Measurements from ENCODE around the gene MYO9B. TPM values are rescaled to one million over a fixed set of nuclear protein-coding genes. Genes with fewer than 3 reads are reported as not detected.

The MYO9B gene
- total RNA-seq, 1 experiment from 2014 or later, result 74.6 TPM

DNA sequence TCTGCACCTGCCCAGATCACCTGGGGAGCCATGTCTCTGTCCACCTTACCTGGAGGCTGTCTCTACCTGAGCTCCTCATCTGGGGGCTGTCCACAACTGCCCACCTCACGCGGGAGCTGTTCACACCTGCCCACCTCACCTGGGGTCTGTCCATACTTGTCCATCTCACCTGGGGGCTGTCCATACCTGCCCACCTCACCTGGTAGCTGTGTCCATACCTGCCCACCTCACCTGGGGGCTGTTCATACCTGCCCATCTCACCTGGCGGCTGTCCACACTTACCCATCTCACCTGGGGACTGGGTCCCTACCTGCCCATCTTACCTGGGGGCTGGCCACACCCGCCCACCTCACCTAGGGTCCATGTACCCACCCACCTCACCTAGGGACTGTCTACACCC, 38.9 kb upstream of the MYO9B start:
- Histone ChIP-seq H4K20me1 (ENCODE audit: insufficient read depth) (no peaks in the 10 kb centered on the region), H3K9me3 (ENCODE audit: control insufficient read depth in 1 of 2, insufficient read depth in 1 of 2, low read depth in 1 of 2, low read length in 2 of 2) (no peaks in the 10 kb centered on the region), H3K27me3 (ENCODE audit: insufficient read depth, low read length) (no peaks in the 10 kb centered on the region), H3K4me1 (ENCODE audit: control insufficient read depth in 1 of 2, insufficient read depth in 2 of 2, low read length in 2 of 2) (no peaks in the 10 kb centered on the region), H3K4me2 (ENCODE audit: low read length) (no peak overlapping the region), H3K9me2 (ENCODE audit: insufficient read depth) (no peaks in the 10 kb centered on the region), H3K4me3 (replicated peaks in 1 of 2; ENCODE audit: low read depth in 1 of 2, low read length in 2 of 2) (no peak overlapping the region), H3K27ac (ENCODE audit: low read depth, low read length) (no peak overlapping the region), H3K9ac (ENCODE audit: low read length) (no peak overlapping the region), H2AFZ (ENCODE audit: low read depth, low read length, poor library complexity, severe bottlenecking) (no peak overlapping the region), H3K79me2 (ENCODE audit: insufficient read depth, low read length) (no peaks in the 10 kb centered on the region), H3K36me3 (ENCODE audit: control insufficient read depth in 1 of 2, insufficient read depth in 2 of 2, low read length in 2 of 2) (no peaks in the 10 kb centered on the region)
- DNase-seq (ENCODE audit: low read depth, low spot score), result no peak
- TF ChIP-seq FOSL1 (IDR thresholded peaks at IDR 0.05; ENCODE audit: low read depth), result no peak
- no peak for TF ChIP-seq EGR1 (IDR thresholded peaks at IDR 0.05; ENCODE audit: low read depth)
- TF ChIP-seq, protein P1, sequence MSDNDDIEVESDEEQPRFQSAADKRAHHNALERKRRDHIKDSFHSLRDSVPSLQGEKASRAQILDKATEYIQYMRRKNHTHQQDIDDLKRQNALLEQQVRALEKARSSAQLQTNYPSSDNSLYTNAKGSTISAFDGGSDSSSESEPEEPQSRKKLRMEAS (IDR thresholded peaks at IDR 0.05), result no peak
- TF ChIP-seq, protein P2, sequence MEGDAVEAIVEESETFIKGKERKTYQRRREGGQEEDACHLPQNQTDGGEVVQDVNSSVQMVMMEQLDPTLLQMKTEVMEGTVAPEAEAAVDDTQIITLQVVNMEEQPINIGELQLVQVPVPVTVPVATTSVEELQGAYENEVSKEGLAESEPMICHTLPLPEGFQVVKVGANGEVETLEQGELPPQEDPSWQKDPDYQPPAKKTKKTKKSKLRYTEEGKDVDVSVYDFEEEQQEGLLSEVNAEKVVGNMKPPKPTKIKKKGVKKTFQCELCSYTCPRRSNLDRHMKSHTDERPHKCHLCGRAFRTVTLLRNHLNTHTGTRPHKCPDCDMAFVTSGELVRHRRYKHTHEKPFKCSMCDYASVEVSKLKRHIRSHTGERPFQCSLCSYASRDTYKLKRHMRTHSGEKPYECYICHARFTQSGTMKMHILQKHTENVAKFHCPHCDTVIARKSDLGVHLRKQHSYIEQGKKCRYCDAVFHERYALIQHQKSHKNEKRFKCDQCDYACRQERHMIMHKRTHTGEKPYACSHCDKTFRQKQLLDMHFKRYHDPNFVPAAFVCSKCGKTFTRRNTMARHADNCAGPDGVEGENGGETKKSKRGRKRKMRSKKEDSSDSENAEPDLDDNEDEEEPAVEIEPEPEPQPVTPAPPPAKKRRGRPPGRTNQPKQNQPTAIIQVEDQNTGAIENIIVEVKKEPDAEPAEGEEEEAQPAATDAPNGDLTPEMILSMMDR (IDR thresholded peaks at IDR 0.05 in 2 of 3, conservative IDR thresholded peaks at IDR 0.05 in 1 of 3; ENCODE audit: borderline replicate concordance in 1 of 3, insufficient read depth in 1 of 3, low read depth in 2 of 3, low read length in 2 of 3), result no peak
- TF ChIP-seq EZH2phosphoT487 (IDR thresholded peaks at IDR 0.05; ENCODE audit: borderline replicate concordance), result no peak
- TF ChIP-seq SIN3A (IDR thresholded peaks at IDR 0.05; ENCODE audit: low read depth), result no peak
- no peak for TF ChIP-seq TCF7L2 (IDR thresholded peaks at IDR 0.05; ENCODE audit: borderline replicate concordance, extremely low read depth, insufficient read depth, insufficient read length)
- no peak for TF ChIP-seq ELF1 (IDR thresholded peaks at IDR 0.05; ENCODE audit: borderline replicate concordance, low read depth)
- TF ChIP-seq, protein P3, sequence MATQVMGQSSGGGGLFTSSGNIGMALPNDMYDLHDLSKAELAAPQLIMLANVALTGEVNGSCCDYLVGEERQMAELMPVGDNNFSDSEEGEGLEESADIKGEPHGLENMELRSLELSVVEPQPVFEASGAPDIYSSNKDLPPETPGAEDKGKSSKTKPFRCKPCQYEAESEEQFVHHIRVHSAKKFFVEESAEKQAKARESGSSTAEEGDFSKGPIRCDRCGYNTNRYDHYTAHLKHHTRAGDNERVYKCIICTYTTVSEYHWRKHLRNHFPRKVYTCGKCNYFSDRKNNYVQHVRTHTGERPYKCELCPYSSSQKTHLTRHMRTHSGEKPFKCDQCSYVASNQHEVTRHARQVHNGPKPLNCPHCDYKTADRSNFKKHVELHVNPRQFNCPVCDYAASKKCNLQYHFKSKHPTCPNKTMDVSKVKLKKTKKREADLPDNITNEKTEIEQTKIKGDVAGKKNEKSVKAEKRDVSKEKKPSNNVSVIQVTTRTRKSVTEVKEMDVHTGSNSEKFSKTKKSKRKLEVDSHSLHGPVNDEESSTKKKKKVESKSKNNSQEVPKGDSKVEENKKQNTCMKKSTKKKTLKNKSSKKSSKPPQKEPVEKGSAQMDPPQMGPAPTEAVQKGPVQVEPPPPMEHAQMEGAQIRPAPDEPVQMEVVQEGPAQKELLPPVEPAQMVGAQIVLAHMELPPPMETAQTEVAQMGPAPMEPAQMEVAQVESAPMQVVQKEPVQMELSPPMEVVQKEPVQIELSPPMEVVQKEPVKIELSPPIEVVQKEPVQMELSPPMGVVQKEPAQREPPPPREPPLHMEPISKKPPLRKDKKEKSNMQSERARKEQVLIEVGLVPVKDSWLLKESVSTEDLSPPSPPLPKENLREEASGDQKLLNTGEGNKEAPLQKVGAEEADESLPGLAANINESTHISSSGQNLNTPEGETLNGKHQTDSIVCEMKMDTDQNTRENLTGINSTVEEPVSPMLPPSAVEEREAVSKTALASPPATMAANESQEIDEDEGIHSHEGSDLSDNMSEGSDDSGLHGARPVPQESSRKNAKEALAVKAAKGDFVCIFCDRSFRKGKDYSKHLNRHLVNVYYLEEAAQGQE (IDR thresholded peaks at IDR 0.05; ENCODE audit: low read depth), result no peak
- TF ChIP-seq CBX3 (IDR thresholded peaks at IDR 0.05; ENCODE audit: low read depth), result no peak
- TF ChIP-seq, protein P4, sequence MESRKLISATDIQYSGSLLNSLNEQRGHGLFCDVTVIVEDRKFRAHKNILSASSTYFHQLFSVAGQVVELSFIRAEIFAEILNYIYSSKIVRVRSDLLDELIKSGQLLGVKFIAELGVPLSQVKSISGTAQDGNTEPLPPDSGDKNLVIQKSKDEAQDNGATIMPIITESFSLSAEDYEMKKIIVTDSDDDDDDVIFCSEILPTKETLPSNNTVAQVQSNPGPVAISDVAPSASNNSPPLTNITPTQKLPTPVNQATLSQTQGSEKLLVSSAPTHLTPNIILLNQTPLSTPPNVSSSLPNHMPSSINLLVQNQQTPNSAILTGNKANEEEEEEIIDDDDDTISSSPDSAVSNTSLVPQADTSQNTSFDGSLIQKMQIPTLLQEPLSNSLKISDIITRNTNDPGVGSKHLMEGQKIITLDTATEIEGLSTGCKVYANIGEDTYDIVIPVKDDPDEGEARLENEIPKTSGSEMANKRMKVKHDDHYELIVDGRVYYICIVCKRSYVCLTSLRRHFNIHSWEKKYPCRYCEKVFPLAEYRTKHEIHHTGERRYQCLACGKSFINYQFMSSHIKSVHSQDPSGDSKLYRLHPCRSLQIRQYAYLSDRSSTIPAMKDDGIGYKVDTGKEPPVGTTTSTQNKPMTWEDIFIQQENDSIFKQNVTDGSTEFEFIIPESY (IDR thresholded peaks at IDR 0.05; ENCODE audit: extremely low read depth, insufficient replicate concordance, low read length), result no peak
- no peak for TF ChIP-seq SP1 (IDR thresholded peaks at IDR 0.05; ENCODE audit: low read depth)
- TF ChIP-seq, protein P5, sequence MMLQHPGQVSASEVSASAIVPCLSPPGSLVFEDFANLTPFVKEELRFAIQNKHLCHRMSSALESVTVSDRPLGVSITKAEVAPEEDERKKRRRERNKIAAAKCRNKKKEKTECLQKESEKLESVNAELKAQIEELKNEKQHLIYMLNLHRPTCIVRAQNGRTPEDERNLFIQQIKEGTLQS (IDR thresholded peaks at IDR 0.05), result no peak
- no peak for TF ChIP-seq RAD21 (IDR thresholded peaks at IDR 0.05; ENCODE audit: low read depth)
- TF ChIP-seq EZH2 (IDR thresholded peaks at IDR 0.05), result no peak
- no peak for TF ChIP-seq POLR2AphosphoS5 (IDR thresholded peaks at IDR 0.05; ENCODE audit: low read depth, low read length)
- ChIA-PET RAD21 (ENCODE audit: low non-redundant PET in 1 of 2, low total read pairs in 2 of 2, uncharacterized antibody in 2 of 2, unreplicated experiment in 2 of 2) (no interaction called here), POLR2A (interaction anchor here (0.5 kb wide), 1 partner anchor 8 kb away, joined by 3 read pairs; no protein-coding TSS in a partner anchor), CTCF (no interaction called here)
- intact Hi-C loops (cut with micrococcal nuclease), result no loop called here
- no peak for ATAC-seq
- no TSS peak for BruUV-seq (replicated peaks)

Data from HCT116 (cell line).